ENCODE data around the gene ELK4. TPM values are rescaled to one million over a fixed set of nuclear protein-coding genes. Genes with fewer than 3 reads are reported as not detected.
A peak's percentile ranks its signal among the peaks of the same experiment; 100 is the strongest.

Gene ELK4
- total and polyA plus RNA-seq, 2 donors (not counting 3 experiments of a cell fraction or from before 2014, with no cell fraction given) = 8.7 to 107 TPM

- FAIRE-seq (peak; percentile 68), DNase-seq (ENCODE audit: low read depth, low spot score) (peak; percentile 66)
- Histone ChIP-seq H3K9me1 (replicated peaks; ENCODE audit: control insufficient read depth, extremely low read depth, insufficient read depth, low read length) (no peaks in the 10 kb centered on the region), H3K4me3 (replicated peaks in 1 of 3; ENCODE audit: insufficient read depth in 1 of 3, low read depth in 1 of 3, low read length in 3 of 3) (no peak overlapping the region), H2AFZ (ENCODE audit: low read depth, low read length) (no peak overlapping the region), H3K4me1 (ENCODE audit: control insufficient read depth, extremely low read depth, insufficient read depth, low read length) (peaks cover 19% of the 10 kb centered on the region), H3K79me2 (ENCODE audit: control insufficient read depth, insufficient read depth, low read length) (no peaks in the 10 kb centered on the region), H3K4me2 (ENCODE audit: insufficient read depth, low read length) (peak overlapping the region; percentile 1), H4K20me1 (replicated peaks; ENCODE audit: control insufficient read depth, extremely low read depth, insufficient read depth, low read length) (no peaks in the 10 kb centered on the region), H3K36me3 (ENCODE audit: control insufficient read depth in 2 of 2, extremely low read depth in 1 of 2, insufficient read depth in 2 of 2, low read length in 2 of 2) (no peaks in the 10 kb centered on the region), H3K9me3 (replicated peaks; ENCODE audit: control insufficient read depth, insufficient read depth, low read length) (no peaks in the 10 kb centered on the region), H3K27me3 (ENCODE audit: control insufficient read depth in 2 of 2, insufficient read depth in 2 of 2, low read length in 2 of 2) (peaks cover 2 to 11% of the 10 kb centered on the region in 2 experiments), H3K9ac (replicated peaks; ENCODE audit: extremely low read depth, insufficient read depth, low read length) (no peak overlapping the region), H3K27ac (ENCODE audit: insufficient read depth, low read depth, low read length) (peak overlapping the region; percentile 40)
- intact Hi-C loops (cut with micrococcal nuclease) = loop anchor here (1.0 to 10.0 kb wide), 2 partner anchors 39 to 58 kb away; no protein-coding TSS in a partner anchor
- CTCF ChIA-PET = interaction anchor here (1.1 to 5.1 kb wide), 11 partner anchors 9 to 95 kb away, joined by 3 to 23 read pairs (median 5); partner anchors contain the start of gene ELK4
- no TSS peak for BruUV-seq (replicated peaks)
- TF ChIP-seq JUN (IDR thresholded peaks at IDR 0.05; ENCODE audit: borderline replicate concordance, insufficient read depth, insufficient read length, low read depth) = no peak
- no peak for TF ChIP-seq FOS (IDR thresholded peaks at IDR 0.05; ENCODE audit: borderline replicate concordance, insufficient read depth, low read length)
- TF ChIP-seq EZH2 (IDR thresholded peaks at IDR 0.05; ENCODE audit: borderline replicate concordance, low read depth, low read length, severe bottlenecking) = no peak
- no peak for TF ChIP-seq MAX (IDR thresholded peaks at IDR 0.05; ENCODE audit: insufficient read depth, insufficient read length)
- no peak for TF ChIP-seq POLR2A (IDR thresholded peaks at IDR 0.05; ENCODE audit: low read depth, low read length)
- no peak for TF ChIP-seq GATA2 (IDR thresholded peaks at IDR 0.05; ENCODE audit: insufficient read depth, insufficient read length, low read depth, low read length)
- no peak for TF ChIP-seq MYC (IDR thresholded peaks at IDR 0.05; ENCODE audit: low read depth, low read length)
- no peak for TF ChIP-seq POLR2AphosphoS5 (IDR thresholded peaks at IDR 0.05; ENCODE audit: insufficient read depth, low read depth, low read length)
- TF ChIP-seq CTCF (IDR thresholded peaks at IDR 0.05; ENCODE audit: extremely low read depth in 1 of 2, insufficient read depth in 1 of 2, low read depth in 1 of 2, low read length in 2 of 2) = no peak
- POLR2A ChIA-PET = interaction anchor here (0.7 kb wide), 1 partner anchor 39 kb away, joined by 4 read pairs; no protein-coding TSS in a partner anchor
- dilution Hi-C loops (cut with MboI; ENCODE audit: extremely low pct_ligation_motif_present, low sequenced_read_pairs) = no loop called here
These were observed 49.1 kb downstream of the ELK4 start for GRCh38 chr1:205582471-205583291.
